BLaER1 (cell line): Measurements from ENCODE around the gene PINK1.
"Not testable (repeated sequence)": the region's sequence is repeated elsewhere in the genome, so short reads cannot be mapped to it uniquely, and the experiment has no call there.

Source experiments
- H3K27ac ChIP-seq: shearing (Covaris generic); formaldehyde crosslinking; 2 replicates; pipeline ENCODE4 v1.8.1; 2022
- H3K27me3 ChIP-seq: shearing (Covaris generic); formaldehyde crosslinking; 2 replicates; pipeline ENCODE4 v1.8.1; 2022
- H3K36me3 ChIP-seq: shearing (Covaris generic); formaldehyde crosslinking; 2 replicates; pipeline ENCODE4 v1.8.1; 2022
- H3K4me1 ChIP-seq: shearing (Covaris generic); formaldehyde crosslinking; 2 replicates; pipeline ENCODE4 v1.8.1; 2022
- H3K4me2 ChIP-seq: shearing (Covaris generic); formaldehyde crosslinking; 2 replicates; pipeline ENCODE4 v1.8.1; 2022
- H3K4me3 ChIP-seq: shearing (Covaris generic); formaldehyde crosslinking; 2 replicates; pipeline ENCODE4 v1.8.1; 2022
- H3K9ac ChIP-seq: shearing (Covaris generic); formaldehyde crosslinking; 2 replicates; pipeline ENCODE4 v1.8.1; 2022
- H3K9me3 ChIP-seq: shearing (Covaris generic); formaldehyde crosslinking; 2 replicates; pipeline ENCODE4 v1.8.1; 2022
- H4K20me1 ChIP-seq: shearing (Covaris generic); formaldehyde crosslinking; 2 replicates; pipeline ENCODE4 v1.8.1; 2022
- Cebpa-rat ChIP-seq: shearing (Covaris generic); IDR thresholded peaks from 2 replicates; pipeline ENCODE4 v1.8.1; 2022

PINK1 gene

DNA sequence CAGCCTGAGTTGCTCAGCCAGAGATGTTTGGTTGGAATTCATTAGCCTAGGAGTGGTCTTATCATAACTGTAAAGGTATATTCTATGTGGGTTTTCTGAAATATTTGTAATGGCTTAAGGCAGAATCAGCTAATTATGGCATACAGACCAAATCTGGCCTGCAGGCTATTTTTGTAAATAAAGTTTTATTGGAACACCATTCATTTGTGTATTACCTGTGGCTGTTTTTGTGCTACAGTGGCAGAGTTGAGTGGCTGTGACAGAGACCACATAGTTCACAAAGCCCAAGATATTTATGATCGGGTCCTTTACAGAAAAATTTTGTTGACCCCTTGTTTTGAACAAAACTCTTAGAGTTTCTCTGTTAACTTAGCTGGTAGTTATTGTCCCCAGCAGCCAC lies 35.3 kb downstream of the PINK1 start:
- no peaks in the 10 kb centered on the region for H3K27me3 ChIP-seq
- TF ChIP-seq Cebpa-rat, result no peak

DNA sequence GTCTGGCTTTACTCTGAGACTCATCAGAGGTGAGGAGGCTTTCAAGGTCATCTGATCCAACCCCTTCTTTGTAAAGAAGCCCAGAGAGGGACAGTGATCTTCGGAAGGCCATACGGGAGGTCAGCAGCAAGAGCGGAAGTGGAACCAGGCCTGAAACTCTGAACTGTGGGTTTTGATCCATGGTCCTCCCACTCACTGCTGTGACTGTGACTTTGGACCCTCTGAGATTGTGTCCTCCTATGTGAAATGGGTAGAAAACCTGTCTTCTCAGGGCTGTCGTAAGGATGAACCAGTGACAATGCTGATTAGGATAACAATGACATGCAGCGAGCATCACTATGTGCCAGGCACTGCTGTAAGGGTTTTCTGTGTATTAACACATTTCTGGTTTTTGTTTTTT lies 37.7 kb downstream of the PINK1 start:
- no peaks in the 10 kb centered on the region for H3K27me3 ChIP-seq
- peaks cover 6% of the 10 kb centered on the region; the same call in 1 of the 2 replicates for H3K36me3 ChIP-seq
- peaks cover 4% of the 10 kb centered on the region for H3K4me1 ChIP-seq
- H3K9ac ChIP-seq, result no peak overlapping the region
- TF ChIP-seq Cebpa-rat, result no peak
- H3K4me2 ChIP-seq, result no peak overlapping the region
- H3K9me3 ChIP-seq, result no peaks in the 10 kb centered on the region
- no peak overlapping the region for H3K27ac ChIP-seq
- no peaks in the 10 kb centered on the region for H4K20me1 ChIP-seq
- no peak overlapping the region for H3K4me3 ChIP-seq

More for the DNA sequence above, 35.3 kb downstream of the PINK1 start:
- Histone ChIP-seq H3K36me3 (peaks cover 6% of the 10 kb centered on the region; the same call in 1 of the 2 replicates), H3K4me2 (no peak overlapping the region), H3K9me3 (no peaks in the 10 kb centered on the region), H4K20me1 (no peaks in the 10 kb centered on the region), H3K4me3 (no peak overlapping the region), H3K27ac (no peak overlapping the region), H3K9ac (no peak overlapping the region), H3K4me1 (peaks cover 11% of the 10 kb centered on the region)

DNA sequence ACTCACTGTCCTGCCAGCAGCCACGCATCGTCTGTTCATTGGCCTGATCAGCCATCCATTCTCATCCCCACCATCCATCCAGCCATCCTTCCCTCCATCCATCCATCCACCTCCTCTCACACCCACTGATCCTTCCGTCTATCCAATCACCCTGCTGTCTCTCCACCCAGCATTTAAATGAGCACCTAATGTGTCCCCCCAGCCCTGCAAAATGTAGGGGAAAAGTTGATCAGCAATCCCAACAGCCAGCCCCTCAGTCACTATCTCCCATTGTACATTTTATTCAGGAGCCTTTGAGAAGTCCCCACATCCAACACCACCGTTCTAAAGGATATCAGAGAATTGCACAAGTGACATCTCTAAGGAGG lies 39.0 kb downstream of the PINK1 start:
- no peaks in the 10 kb centered on the region for H4K20me1 ChIP-seq
- no peak for TF ChIP-seq Cebpa-rat
- H3K4me2 ChIP-seq, result no peak overlapping the region
- no peak overlapping the region for H3K27ac ChIP-seq
- no peaks in the 10 kb centered on the region for H3K4me1 ChIP-seq
- no peak overlapping the region for H3K9ac ChIP-seq
- H3K36me3 ChIP-seq, result peaks cover 6% of the 10 kb centered on the region; the same call in 1 of the 2 replicates
- H3K27me3 ChIP-seq, result no peaks in the 10 kb centered on the region
- H3K9me3 ChIP-seq, result peaks cover 5% of the 10 kb centered on the region; the same call in 1 of the 2 replicates
- H3K4me3 ChIP-seq, result no peak overlapping the region

DNA sequence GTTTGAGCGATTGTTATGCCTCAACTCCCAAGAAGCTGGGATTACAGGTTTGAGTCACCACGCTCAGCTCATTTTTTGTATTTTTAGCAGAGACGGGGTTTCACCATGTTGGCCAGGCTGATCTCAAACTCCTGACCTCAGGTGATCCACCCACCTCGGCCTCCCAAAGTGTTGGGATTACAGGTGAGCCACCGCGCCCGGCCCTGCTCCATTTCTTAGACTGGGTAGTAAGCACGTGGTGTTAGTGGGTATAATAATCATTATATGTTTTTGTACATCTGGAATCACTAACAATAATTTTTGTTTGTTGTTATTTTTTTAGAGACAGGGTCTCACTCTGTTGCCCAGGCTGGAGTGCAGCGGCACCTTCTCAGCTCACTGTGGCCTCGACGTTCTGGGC lies 40.4 kb downstream of the PINK1 start:
- not testable (repeated sequence) for H3K27ac ChIP-seq, H3K4me2 ChIP-seq, H3K36me3 ChIP-seq, H3K4me3 ChIP-seq, H3K9ac ChIP-seq, H4K20me1 ChIP-seq, H3K27me3 ChIP-seq, H3K4me1 ChIP-seq
- H3K9me3 ChIP-seq, result peaks cover 13% of the 10 kb centered on the region

DNA sequence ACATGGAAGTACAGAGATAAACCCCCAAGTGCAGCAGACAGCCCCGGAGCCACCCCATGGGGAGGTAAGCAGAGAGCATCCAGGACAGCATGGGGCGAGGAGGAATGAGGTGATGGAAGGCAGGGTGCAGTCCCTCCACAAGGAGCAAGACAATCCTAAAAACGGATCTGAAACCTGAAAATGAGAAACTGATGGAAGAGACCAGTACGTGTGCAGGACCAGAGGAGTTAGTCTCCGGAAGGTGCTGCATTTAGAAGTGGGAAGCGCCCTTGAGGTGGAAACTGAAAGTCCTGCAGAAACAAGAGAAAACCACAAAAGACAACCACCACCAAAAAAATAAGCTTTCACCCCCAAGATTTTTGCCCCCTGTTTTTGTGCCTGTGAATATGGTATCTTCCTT lies 45.3 kb downstream of the PINK1 start:
- peak overlapping the region; percentile 44; the same call in 1 of the 2 replicates for H3K27ac ChIP-seq
- peaks cover 52% of the 10 kb centered on the region for H3K4me1 ChIP-seq
- peaks cover 13% of the 10 kb centered on the region for H3K9me3 ChIP-seq
- H4K20me1 ChIP-seq, result no peaks in the 10 kb centered on the region
- peak overlapping the region; percentile 12; the same call in 1 of the 2 replicates for H3K9ac ChIP-seq
- peak overlapping the region; percentile 80 for H3K4me2 ChIP-seq
- no peak for TF ChIP-seq Cebpa-rat
- H3K27me3 ChIP-seq, result no peaks in the 10 kb centered on the region
- H3K36me3 ChIP-seq, result no peaks in the 10 kb centered on the region
- H3K4me3 ChIP-seq, result peak overlapping the region; percentile 36; the same call in 1 of the 2 replicates

DNA sequence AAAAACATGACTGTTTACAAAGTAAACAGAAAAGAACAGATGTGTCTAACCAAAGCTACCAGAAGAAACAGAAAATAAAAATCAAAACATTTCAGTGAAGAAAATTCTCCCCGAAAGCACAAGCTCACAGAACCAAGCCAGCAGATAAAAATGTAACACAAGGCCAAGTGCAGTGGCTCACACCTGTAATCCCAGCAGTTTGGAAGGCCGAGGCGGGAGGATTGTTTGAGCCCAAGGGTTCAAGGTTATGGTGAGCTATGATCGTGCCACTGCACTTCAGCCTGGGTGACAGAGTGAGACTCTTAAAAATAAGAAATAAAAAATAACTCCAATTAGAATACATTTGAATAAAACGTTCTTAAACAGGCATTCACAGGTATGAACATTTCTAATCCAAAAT lies 47.0 kb downstream of the PINK1 start:
- Histone ChIP-seq H3K4me2 (peak overlapping the region; percentile 80), H3K27me3 (no peaks in the 10 kb centered on the region), H3K27ac (no peak overlapping the region), H3K36me3 (no peaks in the 10 kb centered on the region), H3K4me1 (peaks cover 66% of the 10 kb centered on the region), H3K4me3 (no peak overlapping the region), H4K20me1 (no peaks in the 10 kb centered on the region), H3K9me3 (peaks cover 13% of the 10 kb centered on the region), H3K9ac (no peak overlapping the region)
- no peak for TF ChIP-seq Cebpa-rat

DNA sequence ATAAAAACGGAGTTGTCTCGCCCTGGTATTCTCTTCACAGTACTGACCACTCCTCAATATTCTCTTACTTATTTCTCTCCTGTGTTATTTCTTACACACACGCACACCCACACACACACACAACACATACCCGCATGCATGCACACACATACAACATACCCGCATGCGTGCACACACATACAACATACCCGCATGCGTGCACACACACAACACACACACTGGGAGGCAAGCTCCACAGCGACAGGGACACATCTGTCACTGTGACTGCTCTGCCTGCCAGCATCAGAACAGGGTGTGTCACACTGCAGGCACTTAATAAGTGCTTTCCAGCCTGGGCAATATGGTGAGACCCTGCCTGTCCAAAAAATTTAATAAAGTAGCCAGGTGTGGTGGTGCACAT lies 48.7 kb downstream of the PINK1 start:
- Histone ChIP-seq H3K4me2 (peak overlapping the region; percentile 77), H4K20me1 (no peaks in the 10 kb centered on the region), H3K9me3 (peaks cover 11% of the 10 kb centered on the region), H3K4me3 (peak overlapping the region; percentile 17; the same call in 1 of the 2 replicates), H3K36me3 (no peaks in the 10 kb centered on the region), H3K27me3 (no peaks in the 10 kb centered on the region), H3K27ac (peak overlapping the region; percentile 82), H3K4me1 (peaks cover 83% of the 10 kb centered on the region), H3K9ac (peak overlapping the region; percentile 36; the same call in 1 of the 2 replicates)
- no peak for TF ChIP-seq Cebpa-rat

DNA sequence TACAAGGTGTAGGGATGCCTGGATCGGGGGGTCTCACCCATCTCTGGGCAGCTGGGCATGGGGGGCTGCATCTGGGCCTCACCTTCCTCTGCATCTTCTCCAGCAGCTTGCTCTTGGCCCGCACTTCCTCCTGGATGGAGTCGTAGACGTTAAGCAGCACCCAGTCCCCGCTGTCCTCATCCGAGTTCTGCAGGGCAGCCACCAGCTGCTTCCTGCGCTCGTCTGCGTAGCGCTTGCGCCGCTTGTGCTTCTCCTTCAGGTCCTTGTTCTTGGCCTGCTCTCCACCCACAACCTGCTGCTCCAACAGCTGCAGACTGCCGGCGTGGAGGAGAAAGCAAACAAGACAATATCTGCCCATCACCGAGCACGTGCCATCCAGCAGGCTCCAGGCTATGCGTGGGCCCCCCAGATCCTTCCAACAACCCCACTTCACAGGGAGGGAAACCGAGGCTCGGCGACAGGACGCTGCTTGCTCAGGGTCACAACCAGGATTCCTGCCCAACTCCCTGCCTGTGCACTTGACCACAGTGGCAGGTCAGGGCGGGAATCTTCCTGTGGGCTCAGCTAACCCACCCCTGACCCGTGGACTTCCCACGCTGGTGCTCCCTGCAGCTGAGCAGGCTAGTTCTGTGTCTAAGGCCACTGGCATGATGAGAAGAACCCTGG lies 49.4 kb downstream of the PINK1 start:
- H3K27ac ChIP-seq, result peak overlapping the region; percentile 82
- TF ChIP-seq Cebpa-rat, result no peak
- H3K9ac ChIP-seq, result peak overlapping the region; percentile 45; the same call in 1 of the 2 replicates
- H3K4me1 ChIP-seq, result peaks cover 83% of the 10 kb centered on the region
- no peaks in the 10 kb centered on the region for H4K20me1 ChIP-seq
- no peaks in the 10 kb centered on the region for H3K36me3 ChIP-seq
- peak overlapping the region; percentile 17 for H3K4me3 ChIP-seq
- no peaks in the 10 kb centered on the region for H3K27me3 ChIP-seq
- peak overlapping the region; percentile 77 for H3K4me2 ChIP-seq
- peaks cover 4% of the 10 kb centered on the region for H3K9me3 ChIP-seq

DNA sequence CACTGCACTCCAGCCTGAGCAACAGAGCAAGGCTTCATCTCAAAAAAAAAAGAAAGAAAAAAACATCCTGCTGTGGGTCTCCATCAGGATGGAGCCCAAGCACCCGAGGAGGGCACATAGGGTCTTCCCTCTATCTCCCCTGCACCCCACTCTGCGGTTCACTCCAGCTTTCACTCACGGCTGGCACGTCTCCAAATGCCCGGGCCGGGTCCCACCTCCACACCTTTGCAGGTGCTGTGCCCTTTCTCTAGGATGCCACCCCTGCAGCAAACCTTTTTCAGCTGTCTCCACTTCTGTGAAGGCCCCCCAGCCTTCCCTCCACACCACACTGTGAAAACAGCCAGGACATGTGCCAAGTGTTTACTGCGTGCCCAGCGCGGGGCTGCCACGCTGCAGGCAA lies 50.4 kb downstream of the PINK1 start:
- Histone ChIP-seq H3K9ac (no peak overlapping the region), H3K27me3 (no peaks in the 10 kb centered on the region), H4K20me1 (no peaks in the 10 kb centered on the region), H3K4me3 (no peak overlapping the region), H3K27ac (peak overlapping the region; percentile 82; the same call in 1 of the 2 replicates), H3K36me3 (no peaks in the 10 kb centered on the region), H3K4me1 (peaks cover 77% of the 10 kb centered on the region), H3K9me3 (no peaks in the 10 kb centered on the region), H3K4me2 (peak overlapping the region; percentile 77)
- TF ChIP-seq Cebpa-rat, result no peak

DNA sequence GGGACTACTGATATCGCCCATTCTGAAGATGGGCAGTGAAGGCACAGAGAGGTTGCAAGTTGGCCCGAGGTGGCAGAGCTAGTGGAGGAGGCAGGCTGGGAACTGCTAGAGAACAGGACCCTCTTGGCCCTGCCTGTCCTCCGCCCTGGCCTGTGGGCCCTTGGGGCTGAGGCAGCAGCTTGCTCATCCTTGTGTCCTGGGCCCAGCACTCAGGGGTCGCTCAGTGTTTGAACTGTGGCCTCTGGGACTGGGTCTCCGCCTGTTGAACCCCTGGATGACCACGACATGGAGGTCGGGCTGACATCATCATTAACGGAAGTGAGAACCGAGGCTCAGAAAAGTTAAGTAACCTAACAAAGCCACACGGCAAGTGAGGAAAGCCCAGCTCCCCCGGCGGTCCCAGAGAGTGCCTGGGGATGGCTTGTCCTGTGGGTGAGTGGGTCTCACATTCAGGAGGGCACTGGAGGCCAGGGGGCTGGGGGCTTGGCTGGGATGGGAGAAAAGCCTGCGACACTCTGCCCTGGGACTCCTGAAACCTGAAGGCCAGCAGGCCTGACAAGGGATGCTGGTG lies 50.9 kb downstream of the PINK1 start:
- no peak overlapping the region for H3K9ac ChIP-seq
- no peaks in the 10 kb centered on the region for H3K36me3 ChIP-seq
- H3K4me2 ChIP-seq, result peak overlapping the region; percentile 77; the same call in 1 of the 2 replicates
- no peak for TF ChIP-seq Cebpa-rat
- no peaks in the 10 kb centered on the region for H3K27me3 ChIP-seq
- H3K27ac ChIP-seq, result peak overlapping the region; percentile 45; the same call in 1 of the 2 replicates
- no peaks in the 10 kb centered on the region for H3K9me3 ChIP-seq
- no peak overlapping the region for H3K4me3 ChIP-seq
- peaks cover 72% of the 10 kb centered on the region for H3K4me1 ChIP-seq
- H4K20me1 ChIP-seq, result no peaks in the 10 kb centered on the region
